Fibroblast of lung (primary cell): Measurements from ENCODE around the gene CA6. TPM values are rescaled to one million over a fixed set of nuclear protein-coding genes. Genes with fewer than 3 reads are reported as not detected.

ENCODE experiments used
- DNase-seq, 2 donors: peaks; one replicate each; pipeline versions ENCODE4 v3.0.0 to v3.0.0-alpha.2; 2010; ENCODE audit warnings: low read depth in 2 of 2
- H2AFZ ChIP-seq: 2 replicates; pipeline ENCODE4 v1.5.1; 2012; ENCODE audit warnings: low read length, control low read depth, inconsistent platforms
- H3K27ac ChIP-seq: 2 replicates; pipeline ENCODE4 v1.5.1; 2011; ENCODE audit warnings: low read length, control low read depth; ENCODE audit not compliant: insufficient read depth
- H3K27me3 ChIP-seq: 2 replicates; pipeline ENCODE4 v1.5.1; 2011; ENCODE audit warnings: mild to moderate bottlenecking, low read length; ENCODE audit not compliant: control insufficient read depth, insufficient read depth
- H3K36me3 ChIP-seq: 2 replicates; pipeline ENCODE4 v1.5.1; 2011; ENCODE audit warnings: low read length; ENCODE audit not compliant: control insufficient read depth, insufficient read depth
- H3K4me1 ChIP-seq: 2 replicates; pipeline ENCODE4 v1.5.1; 2011; ENCODE audit warnings: low read length; ENCODE audit not compliant: control insufficient read depth, insufficient read depth; ENCODE audit errors: extremely low read depth
- H3K4me2 ChIP-seq: 2 replicates; pipeline ENCODE4 v1.5.1; 2011; ENCODE audit warnings: low read length, control low read depth; ENCODE audit not compliant: insufficient read depth; ENCODE audit errors: extremely low read depth
- H3K4me3 ChIP-seq, 4 experiments: fragments of 200-600 bp in 1 of 4; sonication (generic) in 1 of 4; replicated peaks in 1 of 4; 2 replicates each; pipeline ENCODE4 v1.5.1; 2011 to 2016; ENCODE audit warnings: low read length in 4 of 4, low read depth in 3 of 4, mild to moderate bottlenecking in 3 of 4, control low read depth in 2 of 4, inconsistent platforms in 1 of 4, mixed read lengths in 1 of 4; ENCODE audit not compliant: insufficient read depth in 1 of 4; ENCODE audit errors: control extremely low read depth in 1 of 4
- H3K79me2 ChIP-seq: 2 replicates; pipeline ENCODE4 v1.5.1; 2012; ENCODE audit warnings: mild to moderate bottlenecking, low read length, inconsistent platforms; ENCODE audit not compliant: control insufficient read depth, insufficient read depth
- H3K9ac ChIP-seq: 2 replicates; pipeline ENCODE4 v1.5.1; 2011; ENCODE audit warnings: mild to moderate bottlenecking, low read length, control low read depth; ENCODE audit not compliant: insufficient read depth
- H3K9me3 ChIP-seq: 2 replicates; pipeline ENCODE4 v1.5.1; 2012; ENCODE audit warnings: low read depth, low read length; ENCODE audit not compliant: control insufficient read depth, insufficient read depth
- H4K20me1 ChIP-seq: 2 replicates; pipeline ENCODE4 v1.5.1; 2011; ENCODE audit warnings: low read length; ENCODE audit not compliant: control insufficient read depth, insufficient read depth; ENCODE audit errors: extremely low read depth
- CTCF ChIP-seq, 2 donors: IDR thresholded peaks in 1 of 2; conservative IDR thresholded peaks in 1 of 2; 1 replicate in 1 of 2; 2 replicates in 1 of 2; pipeline ENCODE4 v1.5.1; 2011 to 2012; ENCODE audit warnings: low read length in 2 of 2, control low read depth in 1 of 2, inconsistent platforms in 1 of 2, low read depth in 1 of 2, mild to moderate bottlenecking in 1 of 2
- EZH2 ChIP-seq: IDR thresholded peaks from 2 replicates; pipeline ENCODE4 v1.5.1; 2012; ENCODE audit warnings: low read length, control low read depth, mild to moderate bottlenecking; ENCODE audit errors: missing control alignments
- polyA plus RNA-seq, 2 donors: library from polyadenylated mRNA; depleted of rRNA in 1 of 2; stranded (reverse) in 1 of 2; unstranded in 1 of 2; fragments of >200 nt; gene quantifications; 2 replicates each; pipeline ENCODE4 v1.2.1, GENCODE V29; 2011 to 2012; ENCODE audit warnings: missing spikeins in 1 of 2
- total RNA-seq: library from RNA; depleted of rRNA; stranded (reverse); fragments of >200 nt; gene quantifications from 2 replicates; pipeline ENCODE4 v1.2.1, GENCODE V29; 2014

The CA6 gene
- total and polyA plus RNA-seq, 2 donors (not counting 1 experiment from before 2014, with no cell fraction given), result not detected

- H3K27ac ChIP-seq, result no peak overlapping the region
- H3K9me3 ChIP-seq, result no peaks in the 10 kb centered on the region
- peaks cover 2% of the 10 kb centered on the region for H3K27me3 ChIP-seq
- no peak for DNase-seq
- no peak overlapping the region for H3K4me2 ChIP-seq
- no peaks in the 10 kb centered on the region for H4K20me1 ChIP-seq
- TF ChIP-seq EZH2 (no peak), CTCF (conservative IDR thresholded peaks at IDR 0.05 in 1 of 2, IDR thresholded peaks at IDR 0.05 in 1 of 2; ENCODE audit: low read depth in 1 of 2, low read length in 2 of 2) (no peak)
- H3K4me1 ChIP-seq, result no peaks in the 10 kb centered on the region
- H3K79me2 ChIP-seq, result no peaks in the 10 kb centered on the region
- H3K36me3 ChIP-seq, result no peaks in the 10 kb centered on the region
- H3K9ac ChIP-seq, result no peak overlapping the region
- H3K4me3 ChIP-seq, result no peak overlapping the region
- H2AFZ ChIP-seq, result no peak overlapping the region
Observed at GRCh38 chr1:9004031-9004699, 58.5 kb downstream of the CA6 start.

- no peak overlapping the region for H3K4me2 ChIP-seq
- H3K4me1 ChIP-seq, result no peaks in the 10 kb centered on the region
- H3K36me3 ChIP-seq, result no peaks in the 10 kb centered on the region
Observed at GRCh38 chr1:9004700-9005394, 59.2 kb downstream of the CA6 start.

GRCh38 chr1:9005395-9005708 is 59.7 kb downstream of the CA6 start:
- no peak for TF ChIP-seq EZH2
- TF ChIP-seq CTCF (conservative IDR thresholded peaks at IDR 0.05 in 1 of 2, IDR thresholded peaks at IDR 0.05 in 1 of 2; ENCODE audit: low read depth in 1 of 2, low read length in 2 of 2), result no peak
- H3K79me2 ChIP-seq, result no peaks in the 10 kb centered on the region
- H3K4me2 ChIP-seq, result no peak overlapping the region
- no peak overlapping the region for H3K27ac ChIP-seq
- H3K27me3 ChIP-seq, result peaks cover 2% of the 10 kb centered on the region
- no peaks in the 10 kb centered on the region for H3K4me1 ChIP-seq
- H3K36me3 ChIP-seq, result no peaks in the 10 kb centered on the region
- no peaks in the 10 kb centered on the region for H4K20me1 ChIP-seq
- H3K9me3 ChIP-seq, result no peaks in the 10 kb centered on the region
- no peak overlapping the region for H3K4me3 ChIP-seq
- H2AFZ ChIP-seq, result no peak overlapping the region
- no peak for DNase-seq
- no peak overlapping the region for H3K9ac ChIP-seq

More at GRCh38 chr1:9004700-9005394, 59.2 kb downstream of the CA6 start:
- no peak overlapping the region for H3K27ac ChIP-seq
- H3K9ac ChIP-seq, result no peak overlapping the region
- no peak overlapping the region for H3K4me3 ChIP-seq
- no peaks in the 10 kb centered on the region for H3K79me2 ChIP-seq
- DNase-seq, result peak; percentile 76 to 78
- H3K9me3 ChIP-seq, result no peaks in the 10 kb centered on the region
- H4K20me1 ChIP-seq, result no peaks in the 10 kb centered on the region
- peaks cover 2% of the 10 kb centered on the region for H3K27me3 ChIP-seq
- TF ChIP-seq CTCF (conservative IDR thresholded peaks at IDR 0.05 in 1 of 2, IDR thresholded peaks at IDR 0.05 in 1 of 2; ENCODE audit: low read depth in 1 of 2, low read length in 2 of 2) (peak; percentile 92 to 96), EZH2 (no peak)
- no peak overlapping the region for H2AFZ ChIP-seq
